ENCODE measurements around the gene CRYGN.

Gene CRYGN

GRCh38 chr7:151392426-151392825, 47.5 kb downstream of the CRYGN start:
- no peak for TF ChIP-seq CTCF (IDR thresholded peaks at IDR 0.05; ENCODE audit: insufficient read depth, low read length, missing control alignments)
- H3K4me3 ChIP-seq (ENCODE audit: low read depth, low read length): no peak overlapping the region
- ChIA-PET CTCF (no interaction called here), POLR2A (no interaction called here)
- no peak for DNase-seq (ENCODE audit: low read depth, low spot score)

- CTCF ChIA-PET: no interaction called here
- H3K4me3 ChIP-seq (ENCODE audit: low read depth, low read length): no peak overlapping the region
- TF ChIP-seq CTCF (IDR thresholded peaks at IDR 0.05; ENCODE audit: insufficient read depth, low read length, missing control alignments): no peak
- DNase-seq (ENCODE audit: low read depth, low spot score): no peak
- POLR2A ChIA-PET: no interaction called here
Measured at GRCh38 chr7:151392002-151392401, 47.9 kb downstream of the CRYGN start.

- ChIA-PET POLR2A (no interaction called here), CTCF (no interaction called here)
- no peak for DNase-seq (ENCODE audit: low read depth, low spot score)
- no peak for TF ChIP-seq CTCF (IDR thresholded peaks at IDR 0.05; ENCODE audit: insufficient read depth, low read length, missing control alignments)
- no peak overlapping the region for H3K4me3 ChIP-seq (ENCODE audit: low read depth, low read length)
Measured at GRCh38 chr7:151391358-151391730, 48.6 kb downstream of the CRYGN start.

- ChIA-PET POLR2A (no interaction called here), CTCF (no interaction called here)
- no peak for DNase-seq (ENCODE audit: low read depth, low spot score)
- TF ChIP-seq CTCF (IDR thresholded peaks at IDR 0.05; ENCODE audit: insufficient read depth, low read length, missing control alignments): no peak
- H3K4me3 ChIP-seq (ENCODE audit: low read depth, low read length): no peak overlapping the region
Measured at GRCh38 chr7:151390598-151391357, 49.2 kb downstream of the CRYGN start.

GRCh38 chr7:151389768-151390597, 50.0 kb downstream of the CRYGN start:
- DNase-seq (ENCODE audit: low read depth, low spot score): no peak
- no peak overlapping the region for H3K4me3 ChIP-seq (ENCODE audit: low read depth, low read length)
- CTCF ChIA-PET: interaction anchor here (0.8 kb wide), 1 partner anchor 60 kb away, joined by 3 read pairs; no protein-coding TSS in a partner anchor
- no peak for TF ChIP-seq CTCF (IDR thresholded peaks at IDR 0.05; ENCODE audit: insufficient read depth, low read length, missing control alignments)
- POLR2A ChIA-PET: no interaction called here

GRCh38 chr7:151389096-151389767, 50.7 kb downstream of the CRYGN start:
- no peak overlapping the region for H3K4me3 ChIP-seq (ENCODE audit: low read depth, low read length)
- TF ChIP-seq CTCF (IDR thresholded peaks at IDR 0.05; ENCODE audit: insufficient read depth, low read length, missing control alignments): no peak
- ChIA-PET CTCF (interaction anchor here (0.8 kb wide), 1 partner anchor 60 kb away, joined by 3 read pairs; no protein-coding TSS in a partner anchor), POLR2A (no interaction called here)
- DNase-seq (ENCODE audit: low read depth, low spot score): no peak

Data from AG04449 (cell line).